Sigmoid colon (tissue), 7 donors: ENCODE results near the gene CARD10. TPM values are rescaled to one million over a fixed set of nuclear protein-coding genes. Genes with fewer than 3 reads are reported as not detected.

Source experiments
- DNase-seq: peaks from one replicate; pipeline ENCODE4 v3.0.0-alpha.2; 2019
- H3K27ac ChIP-seq, 4 donors: fragments of 200-600 bp; sonication (generic); one replicate each; pipeline ENCODE4 v1.5.1; 2016 to 2019; ENCODE audit warnings: mild to moderate bottlenecking in 1 of 4
- H3K27me3 ChIP-seq, 3 donors: fragments of 200-600 bp; sonication (generic); one replicate each; pipeline ENCODE4 v1.5.1; 2019; ENCODE audit warnings: mild to moderate bottlenecking in 1 of 3
- H3K36me3 ChIP-seq, 4 donors: fragments of 200-600 bp; sonication (generic); one replicate each; pipeline ENCODE4 v1.5.1; 2016 to 2019
- H3K4me1 ChIP-seq, 4 donors: fragments of 200-600 bp; sonication (generic); one replicate each; pipeline ENCODE4 v1.5.1; 2017 to 2019
- H3K4me3 ChIP-seq, 4 donors: fragments of 200-600 bp; sonication (generic); one replicate each; pipeline ENCODE4 v1.5.1; 2017 to 2019; ENCODE audit warnings: mild to moderate bottlenecking in 2 of 4, moderate library complexity in 1 of 4
- H3K9me3 ChIP-seq, 4 donors: fragments of 200-600 bp in 3 of 4; sonication (generic) in 3 of 4; one replicate each; pipeline versions ENCODE4 v1.5.1 to v1.6.1; 2013 to 2019
- EP300 ChIP-seq, 4 donors: sonication (generic); formaldehyde crosslinking; IDR thresholded peaks; one replicate each; pipeline ENCODE4 v1.6.1; 2017; ENCODE audit warnings: antibody characterized with exemption in 4 of 4
- POLR2A ChIP-seq, 2 donors: fragments of 450-650 bp; IDR thresholded peaks; one replicate each; pipeline ENCODE4 v1.6.1; 2016; ENCODE audit warnings: antibody characterized with exemption in 2 of 2, mild to moderate bottlenecking in 2 of 2, moderate library complexity in 2 of 2
- POLR2AphosphoS5 ChIP-seq, 4 donors: sonication (generic); formaldehyde crosslinking; IDR thresholded peaks; one replicate each; pipeline ENCODE4 v1.6.1; 2017; ENCODE audit warnings: antibody characterized with exemption in 4 of 4
- WGBS, 2 donors: extraction: QIAGEN DNeasy Blood & Tissue Kit; methylation state at CpG; one replicate each; pipeline ENCODE4 v1.1.7; 2013; 5-methylcytosine and 5-hydroxymethylcytosine counted together
- intact Hi-C: fragments of 100-400 bp; cut with DNase I; formaldehyde crosslinking; loops from one replicate; pipeline ENCODE4 v1.15.1; 2023
- polyA plus RNA-seq, 3 donors: library from polyadenylated mRNA; stranded (reverse); fragments of 200-250 nt; gene quantifications; one replicate each; pipeline ENCODE4 v1.2.3, GENCODE V29; 2013
- total RNA-seq, 4 donors: library from RNA; depleted of rRNA; stranded (reverse); fragments of >200 nt; gene quantifications; one replicate each; pipeline ENCODE4 v1.1.0, GENCODE V29; 2016
- TF ChIP-seq, protein P1 (sequence below), 4 experiments: fragments of 450-650 bp in 3 of 4; fragments of 200-600 bp in 1 of 4; IDR thresholded peaks; one replicate each; pipeline ENCODE4 v1.5.1; 2016 to 2019; ENCODE audit warnings: antibody characterized with exemption in 4 of 4, mild to moderate bottlenecking in 3 of 4, moderate library complexity in 2 of 4
- donor health status: healthy with polysubstance abuse.
- donor health status: Bipolar disorder and iron deficiency.
- donor health status: healthy.

Gene CARD10
- total and polyA plus RNA-seq, 7 donors, result 2.8 to 41.0 (median 8.6) TPM

DNA sequence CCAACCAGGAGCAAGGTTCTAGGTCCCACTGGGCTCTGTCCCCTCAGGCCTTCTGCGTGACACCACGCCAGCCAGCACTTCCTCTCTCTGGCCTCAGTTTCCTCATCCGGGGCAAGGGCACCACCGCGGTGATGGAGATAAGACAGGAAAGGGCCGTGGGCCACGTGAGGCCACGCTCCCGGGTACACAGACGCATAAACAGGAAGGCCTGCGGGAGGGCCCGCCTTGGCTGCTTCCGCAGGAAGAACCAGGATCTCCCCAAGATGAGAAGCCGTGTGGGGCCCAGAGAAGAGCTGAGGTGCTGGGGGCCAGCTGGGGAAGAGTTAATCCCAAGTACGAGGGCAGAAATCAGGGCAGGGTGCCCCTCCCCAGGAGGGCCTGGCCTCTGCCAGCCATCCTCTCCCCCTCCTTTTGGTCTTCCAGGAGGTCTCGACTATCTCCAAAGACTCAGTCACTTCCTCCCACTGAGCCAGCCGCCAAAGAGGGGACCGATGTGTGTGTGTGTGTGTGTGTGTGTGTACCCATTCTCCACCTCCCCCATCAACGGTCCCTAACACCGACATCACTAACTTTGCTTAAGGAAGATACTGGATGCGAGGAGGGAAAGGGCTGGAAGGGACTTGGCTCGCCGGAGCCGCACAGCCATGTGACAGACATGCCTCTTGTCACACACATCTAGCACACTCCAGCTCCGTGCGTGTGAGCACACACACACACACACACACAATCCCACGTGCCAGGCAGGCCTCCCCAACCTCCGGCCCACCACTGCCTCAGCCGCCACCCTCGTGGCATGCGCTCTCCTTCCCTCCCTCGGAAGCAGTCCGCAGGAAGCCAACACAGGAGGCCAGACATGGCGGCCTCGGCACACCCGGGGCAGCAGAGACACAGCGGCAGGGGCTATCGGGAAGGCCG is 34.5 kb downstream of the CARD10 start:
- H3K4me1 ChIP-seq, result peaks cover 0 to 13% (median 9%) of the 10 kb centered on the region in 4 donors
- peak overlapping the region in 3 of 4 donors; percentile 34 to 45 (median 35) for H3K4me3 ChIP-seq
- no peaks in the 10 kb centered on the region for H3K36me3 ChIP-seq
- TF ChIP-seq EP300 (IDR thresholded peaks at IDR 0.05) (no peak), POLR2AphosphoS5 (IDR thresholded peaks at IDR 0.05) (peak; percentile 18 to 41 (median 28))
- H3K27ac ChIP-seq, result peak overlapping the region; percentile 59 to 65 (median 60)
- intact Hi-C loops, result no loop called here
- peaks cover 0 to 65% (median 30%) of the 10 kb centered on the region in 3 donors for H3K27me3 ChIP-seq
- peak; percentile 83 for DNase-seq
- WGBS, 2 donors, result 48 to 79% methylated on average over 39 of the region's 39 CpGs
- H3K9me3 ChIP-seq, result no peaks in the 10 kb centered on the region

DNA sequence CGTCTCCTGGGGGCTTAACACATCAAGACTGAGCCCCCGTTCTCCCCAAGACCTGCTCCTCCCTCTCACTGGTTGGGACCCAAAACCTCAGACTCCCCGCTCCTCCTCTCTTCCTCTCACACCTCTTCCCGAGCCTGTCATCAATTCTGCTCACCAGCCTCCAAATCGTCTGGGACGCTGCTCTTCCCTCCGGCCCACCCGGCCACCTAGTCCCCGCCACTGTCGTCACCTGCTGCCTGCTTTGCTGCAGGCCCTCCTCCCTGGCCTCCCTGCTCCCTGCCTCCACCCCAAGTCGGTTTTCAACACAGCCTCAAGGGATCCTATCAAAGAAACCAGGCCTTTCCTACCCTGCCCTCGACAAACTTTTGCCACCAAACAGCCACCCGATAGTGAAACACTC is 36.2 kb downstream of the CARD10 start:
- intact Hi-C loops, result no loop called here
- Histone ChIP-seq H3K36me3 (no peaks in the 10 kb centered on the region), H3K4me3 (no peak overlapping the region), H3K27me3 (peaks cover 0 to 80% (median 30%) of the 10 kb centered on the region in 3 donors), H3K9me3 (no peaks in the 10 kb centered on the region), H3K4me1 (peaks cover 0 to 13% (median 9%) of the 10 kb centered on the region in 4 donors), H3K27ac (no peak overlapping the region)
- 76 to 82% methylated on average over 13 of the region's 13 CpGs for WGBS, 2 donors
- no peak for DNase-seq
- TF ChIP-seq POLR2A (IDR thresholded peaks at IDR 0.05) (no peak), EP300 (IDR thresholded peaks at IDR 0.05) (no peak), POLR2AphosphoS5 (IDR thresholded peaks at IDR 0.05) (no peak)
- TF ChIP-seq, protein P1, sequence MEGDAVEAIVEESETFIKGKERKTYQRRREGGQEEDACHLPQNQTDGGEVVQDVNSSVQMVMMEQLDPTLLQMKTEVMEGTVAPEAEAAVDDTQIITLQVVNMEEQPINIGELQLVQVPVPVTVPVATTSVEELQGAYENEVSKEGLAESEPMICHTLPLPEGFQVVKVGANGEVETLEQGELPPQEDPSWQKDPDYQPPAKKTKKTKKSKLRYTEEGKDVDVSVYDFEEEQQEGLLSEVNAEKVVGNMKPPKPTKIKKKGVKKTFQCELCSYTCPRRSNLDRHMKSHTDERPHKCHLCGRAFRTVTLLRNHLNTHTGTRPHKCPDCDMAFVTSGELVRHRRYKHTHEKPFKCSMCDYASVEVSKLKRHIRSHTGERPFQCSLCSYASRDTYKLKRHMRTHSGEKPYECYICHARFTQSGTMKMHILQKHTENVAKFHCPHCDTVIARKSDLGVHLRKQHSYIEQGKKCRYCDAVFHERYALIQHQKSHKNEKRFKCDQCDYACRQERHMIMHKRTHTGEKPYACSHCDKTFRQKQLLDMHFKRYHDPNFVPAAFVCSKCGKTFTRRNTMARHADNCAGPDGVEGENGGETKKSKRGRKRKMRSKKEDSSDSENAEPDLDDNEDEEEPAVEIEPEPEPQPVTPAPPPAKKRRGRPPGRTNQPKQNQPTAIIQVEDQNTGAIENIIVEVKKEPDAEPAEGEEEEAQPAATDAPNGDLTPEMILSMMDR (IDR thresholded peaks at IDR 0.05), result no peak

DNA sequence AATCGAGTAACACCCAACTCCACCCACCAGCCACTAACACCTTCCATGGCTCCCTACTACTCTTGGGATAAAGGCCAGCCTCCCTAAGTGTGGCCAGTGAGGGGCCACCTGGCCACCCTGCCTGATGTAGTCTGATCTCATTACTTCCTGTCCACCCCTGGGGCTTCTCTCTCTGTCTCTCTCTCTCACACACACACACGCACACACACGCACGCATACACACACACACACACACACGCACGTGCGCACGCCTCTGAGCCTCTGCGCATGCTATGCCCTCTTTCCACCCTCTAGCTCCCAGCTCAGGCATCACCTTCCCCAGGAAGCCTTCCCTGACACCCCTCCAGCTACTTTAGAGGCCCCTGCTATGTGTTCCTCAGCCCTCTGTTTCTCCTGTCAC is 37.0 kb downstream of the CARD10 start:
- no peak for DNase-seq
- H3K9me3 ChIP-seq, result no peaks in the 10 kb centered on the region
- intact Hi-C loops, result no loop called here
- no peak overlapping the region for H3K4me3 ChIP-seq
- peaks cover 1 to 87% (median 30%) of the 10 kb centered on the region in 3 donors for H3K27me3 ChIP-seq
- no peaks in the 10 kb centered on the region for H3K36me3 ChIP-seq
- no peak overlapping the region for H3K27ac ChIP-seq
- H3K4me1 ChIP-seq, result peaks cover 0 to 13% (median 9%) of the 10 kb centered on the region in 4 donors
- TF ChIP-seq, protein P1 (IDR thresholded peaks at IDR 0.05), result no peak
- TF ChIP-seq POLR2A (IDR thresholded peaks at IDR 0.05), result no peak
- TF ChIP-seq EP300 (IDR thresholded peaks at IDR 0.05), result no peak
- no peak for TF ChIP-seq POLR2AphosphoS5 (IDR thresholded peaks at IDR 0.05)
- 81 to 83% methylated on average over 9 of the region's 9 CpGs for WGBS, 2 donors

DNA sequence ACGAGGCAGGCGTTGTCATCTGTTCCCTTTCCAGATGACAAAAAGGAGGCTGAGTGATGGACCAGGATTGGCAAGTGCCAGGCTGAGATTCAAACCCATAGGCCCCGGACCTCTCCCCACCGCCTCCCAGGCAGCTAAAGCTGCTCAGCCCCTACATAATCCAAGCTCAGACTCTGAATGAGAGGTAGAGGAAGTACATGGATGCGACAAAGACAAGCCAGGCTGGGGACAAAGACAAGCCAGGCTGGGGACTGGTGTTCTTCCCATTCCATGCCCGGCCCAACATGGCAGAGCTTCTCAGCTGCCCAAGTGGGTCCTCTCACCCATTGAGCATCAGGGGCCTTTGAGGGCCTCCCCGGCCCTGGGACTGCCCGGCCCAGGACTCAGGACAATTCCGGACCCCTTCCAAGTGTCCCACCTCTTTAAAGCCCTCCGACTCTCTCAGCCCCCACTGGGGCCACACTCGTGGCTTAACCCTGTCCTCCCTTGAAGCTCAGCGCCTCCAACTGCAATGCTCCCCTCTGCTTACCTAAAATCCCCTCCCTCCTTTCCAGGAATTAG is 37.8 kb downstream of the CARD10 start:
- no peaks in the 10 kb centered on the region for H3K36me3 ChIP-seq
- H3K4me1 ChIP-seq, result peaks cover 0 to 6% (median 5%) of the 10 kb centered on the region in 4 donors
- WGBS, 2 donors, result 89 to 92% methylated on average over 12 of the region's 12 CpGs
- DNase-seq, result no peak
- peaks cover 3 to 87% (median 27%) of the 10 kb centered on the region in 3 donors for H3K27me3 ChIP-seq
- H3K27ac ChIP-seq, result no peak overlapping the region
- no peak overlapping the region for H3K4me3 ChIP-seq
- H3K9me3 ChIP-seq, result no peaks in the 10 kb centered on the region
- TF ChIP-seq, protein P1 (IDR thresholded peaks at IDR 0.05), result no peak
- no peak for TF ChIP-seq POLR2A (IDR thresholded peaks at IDR 0.05)
- no peak for TF ChIP-seq POLR2AphosphoS5 (IDR thresholded peaks at IDR 0.05)
- TF ChIP-seq EP300 (IDR thresholded peaks at IDR 0.05), result no peak
- intact Hi-C loops, result no loop called here
